Limb (tissue), 2 donors: Measurements from ENCODE around the gene CYB5B.
A peak's percentile ranks its signal among the peaks of the same experiment; 100 is the strongest.

Experiments used
- DNase-seq, 2 donors: peaks; one replicate each; pipeline ENCODE4 v3.0.0-alpha.2; 2016; ENCODE audit errors: extremely low spot score in 2 of 2

The CYB5B gene

GRCh38 chr16:69443927-69444631 lies 19.7 kb downstream of the CYB5B start:
- no peak for DNase-seq

GRCh38 chr16:69444873-69445517 lies 20.6 kb downstream of the CYB5B start:
- no peak for DNase-seq

- DNase-seq = no peak
Measured at GRCh38 chr16:69448470-69449193, 24.2 kb downstream of the CYB5B start.

- DNase-seq = no peak
Measured at GRCh38 chr16:69451166-69451565, 26.7 kb downstream of the CYB5B start.

- DNase-seq = no peak
Measured at GRCh38 chr16:69453936-69454335, 29.5 kb downstream of the CYB5B start.

DNA sequence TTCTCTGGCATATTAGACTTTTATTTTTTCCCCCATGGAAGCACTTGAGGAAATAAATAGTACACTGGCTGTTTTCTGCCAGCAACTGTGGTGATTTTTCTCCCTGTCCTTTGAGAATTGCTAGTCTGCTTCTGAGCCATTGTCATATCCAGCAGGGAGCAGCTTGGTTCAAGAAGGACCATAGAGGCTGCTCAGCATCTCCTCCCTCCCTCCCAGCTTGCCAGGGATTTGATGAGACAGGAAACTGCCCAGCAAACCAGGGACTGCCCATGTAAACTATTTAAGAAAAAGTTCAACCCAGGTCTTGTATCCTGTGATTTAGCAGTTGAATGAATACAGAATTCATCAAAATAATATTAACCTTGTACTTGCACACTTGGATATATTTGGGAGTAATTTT lies 39.5 kb downstream of the CYB5B start:
- no peak for DNase-seq

DNA sequence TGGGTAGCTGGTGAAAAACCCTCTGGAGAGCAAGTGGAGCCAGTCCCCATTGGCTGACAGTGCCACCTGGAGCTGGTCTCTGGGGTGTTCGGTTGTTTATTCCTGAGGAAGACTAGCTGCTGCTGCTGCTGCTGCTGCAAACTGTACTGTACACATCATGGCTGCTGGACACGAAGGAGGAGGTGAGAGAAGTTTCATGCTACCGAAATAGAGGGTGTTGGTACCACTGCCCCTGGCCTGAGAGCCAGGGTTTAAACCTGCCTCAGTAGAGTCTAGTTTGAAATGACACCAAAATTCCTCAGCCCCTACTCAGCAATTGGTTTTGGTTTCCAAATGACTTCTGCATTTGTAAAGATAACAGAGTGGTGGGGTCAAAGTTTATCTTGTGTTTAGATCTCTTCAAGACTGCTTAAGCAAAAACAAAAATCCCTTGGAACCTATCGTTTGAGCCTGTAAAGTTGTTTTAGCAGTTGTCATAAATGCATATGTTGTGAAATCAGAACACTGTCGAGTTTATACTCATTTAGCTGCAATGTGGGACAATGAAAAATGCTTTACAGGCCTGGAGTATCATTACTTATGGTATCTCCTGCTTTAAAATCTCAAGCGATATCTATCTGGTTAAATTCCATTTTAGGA lies 40.8 kb downstream of the CYB5B start:
- DNase-seq = no peak

DNA sequence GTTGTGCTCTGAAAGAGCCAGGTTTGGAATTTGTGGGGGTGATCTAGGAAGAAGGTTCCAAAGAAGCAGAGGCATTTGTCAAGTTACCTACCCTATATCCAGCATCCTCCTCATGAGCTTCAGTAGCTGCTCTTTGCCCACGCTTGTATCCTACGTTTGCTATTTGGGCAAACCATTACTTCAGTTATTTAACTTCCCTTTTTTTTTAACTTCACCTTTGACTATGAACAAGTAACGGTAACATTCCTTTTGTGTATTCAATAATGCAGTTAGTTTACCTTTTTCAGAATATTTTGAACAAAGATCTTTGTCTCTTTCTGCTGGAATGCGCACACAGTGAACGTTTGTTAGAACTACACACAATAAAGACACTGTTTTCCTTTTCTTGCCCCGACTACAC lies 41.5 kb downstream of the CYB5B start:
- DNase-seq = no peak

DNA sequence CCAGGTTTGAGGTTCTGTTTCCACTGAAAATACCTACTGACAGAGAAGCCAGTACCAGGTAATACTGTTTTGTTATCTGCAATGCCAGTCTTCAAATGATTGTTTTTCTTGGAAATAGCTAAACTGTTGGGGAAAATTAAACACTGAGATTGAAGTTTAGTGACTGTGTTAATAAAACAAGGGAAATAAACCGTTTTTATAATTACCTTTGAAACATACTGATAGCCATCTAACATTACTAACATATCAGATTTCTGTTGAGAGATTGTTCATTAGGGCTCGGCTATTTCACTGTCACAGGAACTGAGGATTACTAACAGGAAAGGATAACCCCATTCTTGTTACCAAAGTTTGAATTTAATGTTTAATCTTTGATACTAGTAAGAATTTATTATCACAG lies 42.1 kb downstream of the CYB5B start:
- no peak for DNase-seq

- DNase-seq = no peak
Measured at GRCh38 chr16:69467080-69467479, 42.7 kb downstream of the CYB5B start.

GRCh38 chr16:69467531-69468204 lies 43.2 kb downstream of the CYB5B start:
- no peak for DNase-seq

DNA sequence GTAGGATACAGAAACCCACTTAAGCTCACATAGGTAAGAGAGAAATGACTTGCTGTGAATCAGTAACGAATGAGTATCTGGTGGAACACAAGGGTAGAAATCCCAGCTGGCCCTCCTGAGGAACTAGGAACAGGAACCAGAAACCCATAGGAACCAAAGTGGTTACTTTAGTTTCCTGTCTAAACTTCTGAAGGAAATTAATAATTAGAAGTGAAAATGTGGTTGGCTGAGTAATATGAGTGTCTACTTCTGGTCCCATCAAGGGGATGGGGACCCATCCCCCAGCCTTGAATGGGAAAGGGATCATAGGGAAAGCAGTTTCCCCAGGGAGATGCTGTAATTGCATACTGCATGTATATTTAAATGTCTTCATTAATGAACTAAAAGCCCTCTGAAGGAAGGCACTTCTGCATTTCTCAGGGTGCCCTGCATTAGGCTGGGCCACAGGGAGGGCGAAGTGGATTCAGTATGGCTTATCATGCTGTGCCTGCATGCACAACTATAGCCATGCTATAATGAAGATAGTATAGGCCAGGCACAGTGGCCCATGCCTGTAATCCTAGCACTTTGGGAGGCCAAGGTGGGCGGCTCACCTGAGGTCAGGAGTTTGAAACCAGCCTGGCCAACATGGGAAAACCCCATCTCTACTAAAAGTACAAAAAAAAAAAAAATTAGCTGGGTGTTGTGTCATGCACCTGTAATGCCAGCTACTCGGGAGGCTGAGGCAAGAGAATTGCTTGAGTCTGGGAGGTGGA lies 45.6 kb downstream of the CYB5B start:
- no peak for DNase-seq

GRCh38 chr16:69471121-69471520 lies 46.7 kb downstream of the CYB5B start:
- DNase-seq = no peak

- DNase-seq = no peak
Measured at GRCh38 chr16:69474408-69474807, 50.0 kb downstream of the CYB5B start.

DNA sequence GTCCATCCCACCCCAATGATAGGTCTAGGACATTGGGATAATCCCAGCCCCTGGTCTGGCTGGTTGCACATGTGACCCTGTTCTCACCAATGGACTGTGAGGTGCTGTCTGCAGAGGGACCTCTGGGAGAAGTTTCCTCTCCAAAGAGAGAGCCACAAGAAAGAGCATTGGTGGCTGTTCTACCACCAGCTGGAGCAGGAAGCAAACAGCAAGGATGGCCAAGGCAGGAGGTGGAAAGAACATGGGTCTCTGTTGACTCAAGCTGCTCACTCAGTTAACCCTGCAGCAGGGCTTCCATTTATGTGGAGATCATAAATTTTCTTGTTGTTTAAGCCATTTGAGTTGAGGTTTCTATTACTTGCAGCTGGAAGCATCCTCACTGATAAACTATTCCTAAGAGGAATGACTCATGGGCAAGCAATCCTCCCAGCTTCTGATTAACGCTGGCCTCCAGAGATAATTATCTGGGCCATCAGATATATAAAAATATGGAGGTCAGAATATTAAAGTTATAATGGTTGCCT lies 52.6 kb downstream of the CYB5B start:
- DNase-seq = no peak

DNA sequence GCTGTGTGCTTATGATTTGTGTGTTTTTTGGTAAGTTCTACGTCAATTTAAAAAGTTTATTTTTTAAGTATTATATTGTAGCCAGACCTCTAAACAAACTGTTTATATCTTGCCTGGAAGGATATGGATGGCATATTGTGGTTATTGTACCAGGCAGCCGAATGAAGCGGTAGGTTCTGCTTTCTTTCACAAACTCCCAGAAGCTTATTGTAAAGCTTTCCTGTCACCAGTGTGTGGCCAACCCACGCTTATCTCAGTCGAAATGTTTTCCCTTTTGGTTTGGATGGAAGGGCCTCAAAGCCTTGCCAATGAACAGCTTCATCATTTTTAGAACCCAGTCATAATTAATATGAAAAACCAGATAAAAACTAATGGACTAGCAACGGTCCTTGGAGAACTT lies 53.1 kb downstream of the CYB5B start:
- no peak for DNase-seq

- DNase-seq = no peak
Measured at GRCh38 chr16:69478685-69479084, 54.3 kb downstream of the CYB5B start.

DNA sequence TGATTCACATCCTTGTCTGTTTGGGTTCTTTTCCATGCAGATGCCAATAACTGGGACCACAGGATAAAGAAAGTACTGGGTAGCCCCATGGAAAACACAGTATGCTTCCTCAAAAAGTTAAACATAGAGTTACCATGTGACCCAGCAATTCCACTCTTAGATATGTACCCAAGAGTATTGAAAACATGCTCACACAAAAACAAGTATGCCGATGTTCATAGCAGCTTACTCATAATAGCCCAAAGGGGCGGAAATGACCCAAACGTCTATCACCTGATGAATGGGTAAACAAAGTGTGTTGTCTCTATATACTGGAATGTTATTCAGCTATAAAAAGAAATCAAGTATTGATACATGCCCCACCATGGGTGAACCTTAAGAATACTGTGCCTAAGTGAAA lies 55.4 kb downstream of the CYB5B start:
- no peak for DNase-seq

GRCh38 chr16:69481901-69482341 lies 57.5 kb downstream of the CYB5B start:
- DNase-seq = no peak

DNA sequence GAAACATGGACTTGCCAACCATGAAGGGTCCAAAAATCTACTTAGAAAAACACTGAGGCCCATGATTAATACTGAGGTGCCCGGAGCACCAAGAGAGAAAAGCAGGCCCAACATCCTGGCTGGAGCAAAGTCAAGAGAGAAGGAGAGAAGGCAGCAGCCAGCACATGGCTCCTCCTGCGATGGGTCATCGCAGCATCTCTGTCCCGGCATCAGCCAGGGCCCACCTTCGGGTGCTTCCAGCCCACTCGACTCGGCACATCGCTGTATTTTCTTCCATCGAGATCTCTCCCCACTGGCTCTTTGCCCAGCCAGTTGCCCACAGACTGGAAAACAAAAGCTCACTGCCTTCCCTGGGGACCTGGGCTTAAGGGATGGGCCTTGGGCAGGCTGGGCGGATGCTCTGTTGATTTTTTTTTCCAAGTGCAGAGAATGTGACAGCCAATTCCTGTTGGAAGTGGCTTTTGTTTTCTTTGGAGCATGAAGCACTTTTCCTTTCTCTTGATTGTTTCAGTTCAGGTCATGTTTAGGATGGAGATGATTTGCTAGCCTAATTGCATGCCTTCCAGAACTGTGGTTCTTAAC lies 58.1 kb downstream of the CYB5B start:
- DNase-seq = peak; percentile 36 to 37
